GM12801 (cell line): ENCODE results near the gene ARSA.

Source experiments
- CTCF ChIP-seq: IDR thresholded peaks from one replicate; pipeline ENCODE4 v1.5.1; 2011; ENCODE audit warnings: control low read depth; ENCODE audit not compliant: insufficient read length; ENCODE audit errors: extremely low read depth

ARSA gene

GRCh38 chr22:50610041-50610451 is 17.9 kb downstream of the ARSA start:
- no peak for TF ChIP-seq CTCF

DNA sequence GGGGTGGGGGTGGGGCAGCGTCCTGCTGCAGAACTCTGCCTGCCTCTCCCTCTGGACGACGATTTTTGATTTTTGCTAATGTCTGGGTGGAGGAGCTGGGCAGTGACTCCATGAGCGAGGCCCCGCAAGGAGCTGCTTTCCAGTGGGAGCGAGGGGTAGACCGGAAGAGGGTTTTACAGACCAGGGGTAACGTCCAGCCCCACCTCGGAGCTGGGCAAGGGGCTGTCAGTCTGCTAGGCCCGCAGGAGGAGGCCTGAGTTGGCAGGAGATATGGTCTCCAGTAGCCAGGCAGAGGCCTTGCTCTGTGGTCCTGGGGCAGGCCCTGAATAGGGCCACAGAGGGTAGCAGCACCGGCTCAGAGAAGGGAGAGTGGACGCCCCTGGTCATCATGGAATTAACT is 18.4 kb downstream of the ARSA start:
- no peak for TF ChIP-seq CTCF

DNA sequence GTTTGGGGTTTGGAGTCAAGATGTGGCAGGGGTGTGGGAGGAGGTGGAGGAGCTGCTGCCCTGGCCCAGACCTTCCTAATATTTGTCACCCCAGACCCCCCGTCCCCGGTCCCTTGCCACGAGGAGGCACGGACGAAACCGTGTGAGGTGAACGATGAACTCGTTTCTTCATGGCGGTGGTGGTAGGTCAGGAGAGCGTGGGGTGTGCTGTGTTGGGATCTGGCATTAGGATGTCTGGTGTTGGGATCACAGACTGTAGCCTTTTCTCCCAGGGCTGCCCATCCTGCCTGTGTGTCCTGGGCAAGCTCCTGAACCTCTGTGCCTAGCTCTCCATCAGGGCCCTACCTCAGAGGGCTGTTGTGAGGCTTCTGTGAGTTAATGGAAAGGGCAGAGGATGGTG is 19.0 kb downstream of the ARSA start:
- no peak for TF ChIP-seq CTCF

GRCh38 chr22:50607659-50608020 is 20.3 kb downstream of the ARSA start:
- TF ChIP-seq CTCF = no peak

DNA sequence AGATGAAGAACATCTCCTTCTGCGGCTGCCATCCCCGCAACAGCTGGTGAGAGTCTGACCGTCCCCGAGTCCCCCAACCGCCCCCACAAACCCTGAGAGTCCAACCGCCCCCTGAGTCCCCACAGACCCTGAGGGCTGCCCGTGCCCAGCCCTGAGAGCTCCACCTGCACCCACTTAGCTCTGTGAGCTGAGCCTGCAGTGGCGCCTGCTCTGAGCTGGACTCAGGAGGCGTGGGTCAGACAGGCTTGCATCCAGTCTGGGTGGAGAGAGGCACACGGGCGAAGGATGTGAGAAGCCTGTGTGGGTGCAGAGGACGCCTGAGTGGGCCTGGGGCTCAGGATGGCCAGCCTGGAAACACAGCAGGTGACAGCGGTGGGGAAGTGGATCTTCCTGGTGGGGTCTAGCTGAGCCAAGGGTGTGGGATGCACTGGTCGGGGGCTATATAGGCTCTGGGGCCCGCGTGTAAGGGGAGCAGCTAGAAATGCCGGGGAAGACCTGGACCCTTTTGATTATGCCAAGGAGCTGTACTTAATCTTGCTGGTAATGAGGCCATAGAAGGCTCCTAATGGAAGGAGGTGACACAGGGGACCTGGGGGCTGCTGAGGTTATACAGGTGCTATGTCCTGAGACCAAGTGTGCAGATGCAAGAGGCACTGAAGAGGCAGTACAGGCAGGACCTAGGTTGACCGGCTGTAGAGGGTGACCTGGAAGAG is 20.9 kb downstream of the ARSA start:
- TF ChIP-seq CTCF = no peak

GRCh38 chr22:50606165-50606945 is 21.6 kb downstream of the ARSA start:
- TF ChIP-seq CTCF = no peak

- no peak for TF ChIP-seq CTCF
Measured at GRCh38 chr22:50605613-50606074, 22.3 kb downstream of the ARSA start.
